Astrocyte of the spinal cord (primary cell): Measurements from ENCODE around the gene KYAT1.

Source experiments
- DNase-seq: peaks from one replicate; pipeline ENCODE4 v3.0.0; 2011; ENCODE audit warnings: low read depth, low spot score
- H3K4me3 ChIP-seq: 2 replicates; pipeline ENCODE4 v1.5.1; 2011; ENCODE audit warnings: low read depth, mild to moderate bottlenecking, low read length, moderate library complexity
- in situ Hi-C: cut with HindIII; loops from 2 replicates; pipeline ENCODE4 v1.10.0; 2017; ENCODE audit warnings: low sequenced_read_pairs
- TF ChIP-seq, protein P1 (sequence below): IDR thresholded peaks from 2 replicates; pipeline ENCODE4 v1.5.1; 2012; ENCODE audit warnings: low read depth, mild to moderate bottlenecking, low read length, inconsistent platforms

Gene KYAT1

DNA sequence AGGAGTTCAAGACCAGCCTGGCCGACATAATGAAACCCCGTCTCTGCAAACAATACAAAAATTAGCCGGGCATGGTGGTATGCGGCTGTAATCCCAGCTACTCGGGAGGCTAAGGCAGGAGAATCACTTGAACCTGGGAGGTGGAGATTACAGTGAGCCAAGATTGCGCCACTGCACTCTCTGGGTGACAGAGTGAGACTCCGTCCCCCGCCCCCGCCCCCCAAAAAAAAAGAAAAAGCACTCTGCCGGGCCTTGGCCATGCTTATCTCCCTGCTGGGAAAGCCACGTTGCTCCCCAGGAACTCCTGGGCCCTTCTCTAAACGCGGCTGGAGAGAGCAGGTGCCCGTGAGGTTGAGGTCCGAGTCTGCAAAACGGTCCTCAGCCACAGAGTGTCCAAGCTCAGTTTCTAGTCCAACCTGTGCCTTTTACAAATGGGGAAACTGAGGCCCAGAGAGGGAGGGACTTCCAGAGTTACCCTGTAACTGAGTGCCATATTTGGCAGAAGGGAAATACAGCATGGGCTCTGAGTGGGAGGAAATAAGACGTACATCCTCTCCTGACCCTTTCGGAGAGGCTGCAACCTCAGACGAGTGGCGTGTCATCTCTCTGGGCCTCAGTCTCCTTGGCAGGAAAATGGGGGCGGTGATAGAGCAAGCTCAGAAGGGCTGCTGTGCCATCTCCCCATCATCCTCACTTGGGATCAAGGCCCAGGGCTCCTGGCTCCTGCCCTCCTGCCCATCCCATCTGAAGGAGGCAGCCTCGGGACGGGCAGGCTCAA, 32.4 kb upstream of the KYAT1 start:
- no peak for DNase-seq
- in situ Hi-C loops: no loop called here
- TF ChIP-seq, protein P1, sequence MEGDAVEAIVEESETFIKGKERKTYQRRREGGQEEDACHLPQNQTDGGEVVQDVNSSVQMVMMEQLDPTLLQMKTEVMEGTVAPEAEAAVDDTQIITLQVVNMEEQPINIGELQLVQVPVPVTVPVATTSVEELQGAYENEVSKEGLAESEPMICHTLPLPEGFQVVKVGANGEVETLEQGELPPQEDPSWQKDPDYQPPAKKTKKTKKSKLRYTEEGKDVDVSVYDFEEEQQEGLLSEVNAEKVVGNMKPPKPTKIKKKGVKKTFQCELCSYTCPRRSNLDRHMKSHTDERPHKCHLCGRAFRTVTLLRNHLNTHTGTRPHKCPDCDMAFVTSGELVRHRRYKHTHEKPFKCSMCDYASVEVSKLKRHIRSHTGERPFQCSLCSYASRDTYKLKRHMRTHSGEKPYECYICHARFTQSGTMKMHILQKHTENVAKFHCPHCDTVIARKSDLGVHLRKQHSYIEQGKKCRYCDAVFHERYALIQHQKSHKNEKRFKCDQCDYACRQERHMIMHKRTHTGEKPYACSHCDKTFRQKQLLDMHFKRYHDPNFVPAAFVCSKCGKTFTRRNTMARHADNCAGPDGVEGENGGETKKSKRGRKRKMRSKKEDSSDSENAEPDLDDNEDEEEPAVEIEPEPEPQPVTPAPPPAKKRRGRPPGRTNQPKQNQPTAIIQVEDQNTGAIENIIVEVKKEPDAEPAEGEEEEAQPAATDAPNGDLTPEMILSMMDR: no peak
- no peak overlapping the region for H3K4me3 ChIP-seq

DNA sequence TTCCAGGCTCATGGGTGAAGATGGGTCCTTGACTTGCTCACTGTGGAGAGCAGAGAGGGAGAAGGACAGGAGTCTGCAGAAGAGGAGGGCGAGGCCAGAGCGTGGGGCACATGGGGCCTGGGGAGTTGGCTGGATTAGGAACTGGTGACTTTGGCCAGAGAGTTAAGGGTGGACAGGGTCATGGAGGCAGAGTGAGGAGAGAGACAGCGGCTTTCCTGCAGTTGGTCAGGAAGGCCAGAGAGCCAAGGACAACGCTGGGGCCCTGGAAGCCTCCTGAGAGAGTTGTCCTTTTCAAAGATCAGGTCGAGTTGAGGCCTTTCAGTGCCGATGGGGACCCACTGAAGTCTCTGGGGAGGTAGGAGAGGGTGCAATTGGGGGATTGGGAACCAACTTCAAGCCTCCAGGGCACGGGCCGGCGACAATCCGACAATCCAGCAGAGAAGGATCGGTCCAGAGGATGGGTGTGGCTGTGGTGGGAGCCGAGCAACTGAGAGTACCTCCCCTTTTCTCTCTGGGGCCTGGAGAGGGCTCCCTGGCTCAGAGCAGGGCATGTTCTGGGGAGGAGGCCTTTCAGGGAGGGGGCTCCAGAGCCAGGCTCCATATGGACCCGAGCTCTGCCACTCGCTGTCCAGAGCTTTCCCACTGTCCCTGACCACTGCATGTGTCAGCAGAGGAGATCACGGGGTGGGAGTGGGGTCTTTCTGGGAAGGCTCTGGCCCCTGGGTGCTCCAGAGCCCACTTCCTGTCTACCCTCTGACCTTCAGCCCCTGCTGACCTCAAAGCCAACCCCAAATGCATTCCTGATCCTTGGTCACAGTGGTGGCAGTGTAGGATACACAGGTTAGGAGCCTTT, 31.5 kb upstream of the KYAT1 start:
- in situ Hi-C loops: no loop called here
- TF ChIP-seq, protein P1: no peak
- H3K4me3 ChIP-seq: no peak overlapping the region
- DNase-seq: no peak

DNA sequence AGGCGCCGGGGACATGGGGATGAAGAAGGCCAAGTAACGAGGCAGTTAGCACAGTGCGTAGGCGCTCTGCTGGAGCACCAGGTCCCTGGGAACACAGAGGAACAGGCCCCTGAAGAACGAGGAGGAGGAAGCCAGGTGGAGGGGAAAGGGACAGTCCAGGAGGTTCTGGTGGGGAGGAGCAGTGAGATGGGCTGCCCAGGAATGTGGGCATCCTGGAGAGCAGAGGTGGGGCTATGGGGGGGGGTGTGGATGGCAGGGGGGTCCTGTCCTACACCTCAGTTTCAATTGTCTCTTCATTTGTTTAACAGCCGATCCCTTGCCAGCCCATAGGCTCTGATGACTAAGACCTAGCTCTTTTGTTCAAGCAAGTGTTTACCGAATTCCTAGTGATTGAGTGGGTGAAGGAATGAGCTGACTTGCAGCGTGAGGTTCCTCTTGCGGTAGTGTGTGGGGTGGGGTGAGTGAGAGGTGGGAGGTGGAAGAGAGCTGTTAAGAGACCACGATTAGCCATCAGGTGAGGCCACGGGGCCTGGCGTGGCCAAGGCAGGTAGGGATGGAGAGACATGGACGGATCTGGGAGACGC, 30.6 kb upstream of the KYAT1 start:
- DNase-seq: peak; percentile 88
- TF ChIP-seq, protein P1: no peak
- in situ Hi-C loops: no loop called here
- H3K4me3 ChIP-seq: no peak overlapping the region

DNA sequence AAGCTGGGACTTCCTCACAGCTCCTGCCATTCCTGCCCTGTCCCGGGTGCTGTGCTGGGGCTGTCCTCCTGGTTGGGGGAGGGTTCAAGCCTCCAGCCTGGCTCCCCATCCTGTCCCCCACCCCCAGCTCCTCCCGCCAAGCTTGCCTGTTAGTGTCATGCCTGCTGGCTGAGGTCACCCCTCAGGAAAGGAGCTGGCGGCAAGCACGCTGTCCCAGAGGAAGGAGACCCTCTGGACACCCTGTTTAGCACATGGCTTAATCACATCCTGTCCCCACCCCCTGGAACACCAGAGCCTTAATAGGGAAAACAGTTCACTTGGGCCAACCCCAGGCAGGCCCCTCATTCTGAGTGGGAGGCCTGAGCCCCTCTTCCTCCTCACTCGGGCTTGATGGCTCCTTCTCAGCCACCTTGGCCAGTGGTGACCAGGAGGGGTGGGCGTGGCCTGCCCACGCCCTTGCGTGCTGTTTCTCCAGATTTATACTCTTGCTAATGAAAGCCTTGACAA, 29.8 kb upstream of the KYAT1 start:
- in situ Hi-C loops: no loop called here
- H3K4me3 ChIP-seq: no peak overlapping the region
- TF ChIP-seq, protein P1: no peak
- DNase-seq: peak; percentile 54

DNA sequence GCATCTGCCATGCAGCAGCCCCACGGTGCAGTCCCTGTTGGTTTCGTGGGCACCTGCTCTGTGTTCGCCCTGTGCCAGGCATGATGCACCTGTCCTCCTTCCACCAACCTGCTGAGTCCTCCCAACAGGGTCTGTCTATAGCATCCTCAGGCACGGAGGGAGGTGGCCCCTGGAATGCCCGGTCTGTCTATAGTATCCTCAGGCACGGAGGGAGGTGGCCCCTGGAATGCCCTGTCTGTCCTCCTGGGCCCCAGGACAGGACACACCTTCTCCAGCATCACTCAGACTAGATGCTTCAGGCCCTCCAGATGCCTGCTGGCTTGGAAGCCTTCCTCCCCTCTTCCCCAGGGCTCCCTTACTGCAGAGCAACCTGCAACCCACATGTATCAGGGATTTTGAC, 29.2 kb upstream of the KYAT1 start:
- in situ Hi-C loops: no loop called here
- no peak overlapping the region for H3K4me3 ChIP-seq
- TF ChIP-seq, protein P1: no peak
- DNase-seq: no peak

DNA sequence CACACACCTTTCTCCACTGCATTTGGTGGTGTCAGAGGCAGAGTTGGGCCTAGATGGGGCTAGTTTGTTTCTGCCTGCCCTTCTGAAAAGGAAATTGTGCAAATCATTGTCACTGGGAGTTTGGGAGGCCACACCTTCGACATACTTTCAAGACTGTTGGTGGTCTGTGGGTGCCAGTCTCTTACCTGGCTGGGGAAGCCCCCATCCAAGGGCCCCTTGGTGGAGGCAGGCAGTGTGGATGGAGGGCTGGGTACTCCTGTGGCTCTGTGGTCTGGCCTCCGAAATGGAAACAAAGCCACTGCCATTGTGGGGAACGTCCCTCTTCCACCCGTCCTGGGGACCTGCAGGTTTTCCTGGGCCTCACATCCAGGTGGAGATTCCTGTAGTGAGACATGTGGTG, 28.1 kb upstream of the KYAT1 start:
- TF ChIP-seq, protein P1: no peak
- DNase-seq: no peak
- H3K4me3 ChIP-seq: no peak overlapping the region
- in situ Hi-C loops: no loop called here
